WERI-Rb-1 (cell line): ENCODE measurements around the gene NPR3.

ENCODE experiments used
- DNase-seq: peaks from one replicate; pipeline ENCODE4 v3.0.0-alpha.2; 2020
- H3K27ac ChIP-seq: fragments of 250-450 bp; sonication (Bioruptor Pico); 2 replicates; pipeline ENCODE4 v1.5.1; 2020; ENCODE audit warnings: mild to moderate bottlenecking, moderate library complexity
- H3K27me3 ChIP-seq: fragments of 250-450 bp; sonication (Bioruptor Pico); 2 replicates; pipeline ENCODE4 v1.5.1; 2021; ENCODE audit warnings: mild to moderate bottlenecking, low read depth, moderate library complexity; ENCODE audit not compliant: insufficient read depth, severe bottlenecking
- H3K36me3 ChIP-seq: fragments of 250-450 bp; sonication (Bioruptor Pico); 2 replicates; pipeline ENCODE4 v1.5.1; 2020; ENCODE audit warnings: mild to moderate bottlenecking, moderate library complexity
- H3K4me3 ChIP-seq: 2 replicates; pipeline ENCODE4 v1.5.1; 2011; ENCODE audit warnings: low read depth, mild to moderate bottlenecking, control low read depth, low read length
- H3K9me3 ChIP-seq: fragments of 250-450 bp; sonication (Bioruptor Pico); 2 replicates; pipeline ENCODE4 v1.5.1; 2021; ENCODE audit warnings: mild to moderate bottlenecking, moderate library complexity; ENCODE audit not compliant: severe bottlenecking
- CTCF ChIP-seq: IDR thresholded peaks from 2 replicates; pipeline ENCODE4 v1.5.1; 2011; ENCODE audit warnings: low read depth, mild to moderate bottlenecking, control low read depth, inconsistent platforms, low read length

Gene NPR3

DNA sequence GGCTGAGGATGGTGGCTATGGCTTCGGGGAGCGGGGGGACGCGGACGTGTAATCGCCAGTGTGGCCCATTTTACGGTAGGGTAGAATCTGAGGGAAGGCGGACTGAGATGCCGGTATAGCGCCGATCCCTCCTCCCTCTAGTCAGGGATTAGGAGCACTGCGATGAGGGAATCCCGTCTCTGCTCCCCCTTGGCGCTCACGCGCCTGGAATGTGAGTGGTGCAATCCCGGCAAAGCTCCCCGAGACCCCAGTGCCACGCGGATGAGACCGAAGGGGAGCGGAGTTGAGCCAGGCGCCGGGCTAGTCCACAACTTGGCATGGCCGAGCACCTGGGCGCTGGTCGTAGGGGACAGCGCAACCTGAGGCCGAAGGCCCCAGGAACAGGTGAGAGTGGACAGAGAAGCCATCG is 2.2 kb downstream of the NPR3 start:
- H3K27ac ChIP-seq = no peak overlapping the region
- no peak for TF ChIP-seq CTCF
- no peaks in the 10 kb centered on the region for H3K36me3 ChIP-seq
- peaks cover 19% of the 10 kb centered on the region for H3K9me3 ChIP-seq
- peaks cover 83% of the 10 kb centered on the region for H3K27me3 ChIP-seq
- DNase-seq = no peak
- no peak overlapping the region for H3K4me3 ChIP-seq

DNA sequence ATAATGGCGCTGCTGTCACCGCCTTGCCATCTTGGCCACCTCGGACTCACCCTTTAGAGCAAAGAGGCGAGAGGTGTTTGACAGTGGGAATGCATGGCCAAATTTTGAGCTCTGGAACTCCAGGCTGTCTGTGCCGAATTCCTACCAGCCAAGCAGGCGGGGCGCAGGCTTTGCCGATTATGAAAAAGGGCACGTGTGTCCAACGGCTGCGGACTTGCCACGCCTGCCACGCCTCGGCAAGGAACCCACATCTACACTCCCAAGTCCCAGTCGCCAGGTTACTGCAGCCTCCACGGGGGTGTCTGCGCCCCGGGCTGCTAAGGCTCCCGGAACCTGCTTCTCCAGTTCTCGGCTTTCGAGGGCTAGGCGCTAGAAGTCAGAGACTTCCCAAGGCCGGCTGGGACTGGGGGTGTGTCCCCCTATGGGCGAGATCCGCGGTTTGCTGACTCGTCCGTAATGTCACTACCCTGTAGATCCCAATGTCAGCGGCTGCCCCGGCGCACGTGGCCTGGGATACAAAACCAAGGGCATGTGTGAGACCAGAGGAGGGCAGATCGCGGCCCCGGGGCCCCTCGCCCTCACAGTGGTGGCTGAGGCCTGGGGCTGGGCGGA is 2.8 kb downstream of the NPR3 start:
- Histone ChIP-seq H3K27ac (no peak overlapping the region), H3K27me3 (peaks cover 82% of the 10 kb centered on the region), H3K9me3 (peaks cover 19% of the 10 kb centered on the region), H3K36me3 (no peaks in the 10 kb centered on the region), H3K4me3 (no peak overlapping the region)
- DNase-seq = no peak
- TF ChIP-seq CTCF = no peak

DNA sequence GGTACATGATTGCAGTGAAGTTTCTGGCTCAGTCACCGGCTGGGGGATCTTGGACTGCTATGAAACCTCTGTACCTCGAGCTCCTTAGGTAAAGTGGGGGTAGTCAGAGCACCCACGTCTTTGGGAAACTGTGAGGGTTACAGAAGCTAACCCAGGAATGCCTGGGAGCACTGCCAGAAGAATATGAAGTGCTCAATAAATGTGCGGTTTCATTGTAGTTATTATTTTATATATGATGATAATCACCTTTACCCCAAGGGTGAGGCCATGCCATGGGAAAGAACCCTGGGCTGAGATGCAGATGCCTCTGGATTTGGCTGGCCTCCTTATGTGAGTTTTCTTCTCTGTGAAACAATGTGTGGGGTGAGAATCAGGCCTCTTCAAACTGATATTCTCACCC is 3.7 kb downstream of the NPR3 start:
- TF ChIP-seq CTCF = no peak
- no peak overlapping the region for H3K27ac ChIP-seq

DNA sequence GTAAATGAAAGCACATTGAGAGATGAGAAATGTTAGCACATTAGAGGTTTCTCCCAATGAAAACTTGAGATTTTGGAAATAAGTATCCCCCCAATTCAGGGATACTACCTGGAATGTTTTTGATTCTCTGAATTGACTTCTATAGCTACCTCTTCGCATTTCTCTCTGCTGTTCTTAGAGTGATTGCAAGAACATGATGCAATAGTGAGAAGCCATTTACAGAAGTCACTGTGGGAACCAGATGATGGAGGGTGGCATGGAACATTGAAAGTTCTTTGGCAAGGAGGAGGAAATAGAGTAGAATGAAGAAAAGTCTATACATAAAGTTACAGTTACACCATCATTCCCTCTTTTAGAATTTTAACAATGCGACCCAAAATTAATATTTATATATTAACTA is 9.2 kb downstream of the NPR3 start:
- DNase-seq = no peak
- TF ChIP-seq CTCF = no peak
- H3K36me3 ChIP-seq = no peaks in the 10 kb centered on the region

More for the DNA sequence above, 3.7 kb downstream of the NPR3 start:
- Histone ChIP-seq H3K4me3 (no peak overlapping the region), H3K9me3 (peaks cover 19% of the 10 kb centered on the region), H3K36me3 (no peaks in the 10 kb centered on the region), H3K27me3 (peaks cover 80% of the 10 kb centered on the region)
- no peak for DNase-seq

GRCh38 chr5:32721626-32722025 is 10.5 kb downstream of the NPR3 start:
- H3K36me3 ChIP-seq = no peaks in the 10 kb centered on the region
- H3K4me3 ChIP-seq = no peak overlapping the region
- H3K9me3 ChIP-seq = peaks cover 4% of the 10 kb centered on the region
- TF ChIP-seq CTCF = no peak
- H3K27me3 ChIP-seq = peaks cover 64% of the 10 kb centered on the region
- DNase-seq = no peak
- no peak overlapping the region for H3K27ac ChIP-seq

More for the DNA sequence above, 9.2 kb downstream of the NPR3 start:
- Histone ChIP-seq H3K27ac (no peak overlapping the region), H3K4me3 (no peak overlapping the region), H3K9me3 (peaks cover 4% of the 10 kb centered on the region), H3K27me3 (peaks cover 74% of the 10 kb centered on the region)

- Histone ChIP-seq H3K9me3 (peaks cover 3% of the 10 kb centered on the region), H3K36me3 (no peaks in the 10 kb centered on the region), H3K27ac (no peak overlapping the region), H3K4me3 (no peak overlapping the region), H3K27me3 (peaks cover 73% of the 10 kb centered on the region)
- TF ChIP-seq CTCF = no peak
- DNase-seq = no peak
These were observed 11.8 kb downstream of the NPR3 start for GRCh38 chr5:32722957-32723356.
